ENCODE data around the gene KAT6B.

- TF ChIP-seq EZH2 (IDR thresholded peaks at IDR 0.05; ENCODE audit: borderline replicate concordance, insufficient read depth, low read length, poor library complexity, severe bottlenecking) (no peak), CTCF (IDR thresholded peaks at IDR 0.05; ENCODE audit: poor library complexity, severe bottlenecking) (no peak), POLR2AphosphoS5 (IDR thresholded peaks at IDR 0.05) (no peak), MXI1 (conservative IDR thresholded peaks at IDR 0.05; ENCODE audit: poor library complexity, severe bottlenecking) (no peak)
Observed at GRCh38 chr10:74912182-74912581, 85.8 kb downstream of the KAT6B start.
